Neuron (in vitro differentiated cells): Measurements from ENCODE around the gene SESN1.

ENCODE experiments used
- H2AFZ ChIP-seq: one replicate; pipeline ENCODE4 v1.6.1; 2013; ENCODE audit warnings: low read depth, mild to moderate bottlenecking, inconsistent platforms, low read length, moderate library complexity
- H3K27me3 ChIP-seq: one replicate; pipeline ENCODE4 v1.6.1; 2013; ENCODE audit warnings: low read length; ENCODE audit not compliant: insufficient read depth
- H3K36me3 ChIP-seq: one replicate; pipeline ENCODE4 v1.6.1; 2013; ENCODE audit warnings: low read length; ENCODE audit not compliant: insufficient read depth
- H3K4me1 ChIP-seq: one replicate; pipeline ENCODE4 v1.6.1; 2013; ENCODE audit warnings: low read length; ENCODE audit not compliant: insufficient read depth
- H3K4me3 ChIP-seq: 2 replicates; pipeline ENCODE4 v1.5.1; 2013; ENCODE audit warnings: mild to moderate bottlenecking, low read length, moderate library complexity
- H3K9me3 ChIP-seq: one replicate; pipeline ENCODE4 v1.6.1; 2013; ENCODE audit warnings: low read length

SESN1 gene

DNA sequence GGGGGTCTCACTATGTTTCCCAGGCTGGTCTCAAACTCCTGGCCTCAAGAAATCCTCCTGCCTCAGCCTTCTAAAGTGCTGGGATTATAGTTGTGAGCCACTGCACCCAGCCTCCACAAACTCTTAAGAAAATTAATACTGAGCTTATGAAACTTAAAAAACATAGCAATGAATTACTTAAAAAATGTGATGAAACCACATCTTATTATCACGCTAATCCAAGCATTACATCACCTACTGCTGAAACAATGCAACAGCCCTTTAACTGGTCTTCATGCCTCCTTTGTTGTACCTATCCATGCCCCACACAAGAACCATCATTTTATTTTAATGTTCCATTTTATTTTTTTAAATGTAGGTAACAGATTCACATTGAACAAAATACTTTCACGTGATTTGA is 24.9 kb downstream of the SESN1 start:
- Histone ChIP-seq H3K4me3 (no peak overlapping the region), H3K9me3 (no peaks in the 10 kb centered on the region), H3K36me3 (no peaks in the 10 kb centered on the region), H3K4me1 (no peaks in the 10 kb centered on the region), H2AFZ (no peak overlapping the region), H3K27me3 (no peaks in the 10 kb centered on the region)

DNA sequence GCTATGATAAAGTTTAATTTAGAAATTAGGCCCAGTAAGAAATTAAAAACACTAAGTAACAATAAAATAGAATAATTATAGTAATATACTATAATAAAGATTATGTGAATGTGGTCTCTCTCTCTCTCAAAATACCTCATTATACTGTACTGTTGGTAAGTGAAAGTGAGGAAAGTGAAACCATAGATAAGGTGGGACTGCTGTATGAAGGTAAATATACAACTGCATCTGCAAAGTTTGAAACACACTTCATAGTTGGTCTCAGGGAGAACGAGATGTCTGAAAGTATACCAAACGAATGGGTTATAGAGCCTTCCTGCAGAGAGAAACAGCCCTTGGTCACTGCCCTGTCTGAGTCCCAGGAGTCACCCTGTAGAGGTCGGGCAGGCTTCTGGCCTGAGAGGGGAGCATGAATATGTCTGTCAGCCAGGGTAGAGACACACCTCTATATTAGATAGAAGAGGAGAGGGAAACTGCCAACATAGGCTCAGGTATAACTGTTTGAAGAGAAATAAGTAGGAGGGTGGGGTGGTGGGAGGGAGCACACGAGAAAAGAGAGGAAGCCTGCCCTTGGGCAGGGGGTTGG is 31.8 kb downstream of the SESN1 start:
- Histone ChIP-seq H2AFZ (no peak overlapping the region), H3K4me3 (no peak overlapping the region), H3K27me3 (no peaks in the 10 kb centered on the region), H3K9me3 (no peaks in the 10 kb centered on the region), H3K4me1 (peaks cover 15% of the 10 kb centered on the region), H3K36me3 (no peaks in the 10 kb centered on the region)

DNA sequence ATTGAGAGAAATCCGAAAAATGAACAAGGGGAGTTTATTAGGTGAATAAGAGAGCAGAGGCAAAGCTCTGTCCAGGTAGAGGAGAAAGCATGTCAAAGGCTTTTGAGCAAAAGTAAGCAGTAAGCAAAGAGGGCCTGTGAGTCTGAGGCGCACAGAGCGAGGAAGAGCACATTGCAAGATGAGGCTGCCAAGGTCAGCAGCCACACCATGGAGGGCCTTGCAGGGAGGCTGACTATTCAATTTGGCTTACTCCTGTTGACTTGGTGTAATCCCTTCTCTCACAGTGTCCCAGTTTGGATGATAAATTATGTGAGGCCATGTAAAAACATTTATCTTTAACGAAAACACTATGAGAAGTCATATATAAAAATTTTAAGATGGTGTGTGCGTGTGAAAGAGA is 32.4 kb downstream of the SESN1 start:
- Histone ChIP-seq H3K4me3 (no peak overlapping the region), H3K27me3 (no peaks in the 10 kb centered on the region), H2AFZ (no peak overlapping the region), H3K9me3 (no peaks in the 10 kb centered on the region), H3K4me1 (peaks cover 15% of the 10 kb centered on the region), H3K36me3 (no peaks in the 10 kb centered on the region)

DNA sequence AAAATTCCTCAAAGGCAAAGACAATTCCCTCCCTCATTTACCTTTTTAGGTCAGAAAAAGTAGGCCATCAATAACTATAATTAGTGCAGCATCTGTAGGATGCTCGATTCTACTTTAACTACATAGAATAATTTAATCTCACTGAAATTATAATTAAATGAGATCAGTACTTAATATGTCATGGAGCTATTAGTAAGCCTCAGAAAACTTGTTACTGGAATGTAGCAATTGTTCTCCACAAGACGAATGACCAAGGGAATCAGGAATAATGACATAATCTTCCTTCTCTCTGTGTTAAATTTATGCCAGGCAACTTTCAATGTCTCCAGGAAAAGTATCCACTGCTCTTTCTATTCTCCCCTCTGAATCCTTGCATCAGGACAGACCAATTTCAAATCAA is 34.1 kb downstream of the SESN1 start:
- Histone ChIP-seq H2AFZ (no peak overlapping the region), H3K9me3 (no peaks in the 10 kb centered on the region), H3K4me1 (peaks cover 15% of the 10 kb centered on the region), H3K36me3 (no peaks in the 10 kb centered on the region), H3K4me3 (no peak overlapping the region), H3K27me3 (no peaks in the 10 kb centered on the region)

DNA sequence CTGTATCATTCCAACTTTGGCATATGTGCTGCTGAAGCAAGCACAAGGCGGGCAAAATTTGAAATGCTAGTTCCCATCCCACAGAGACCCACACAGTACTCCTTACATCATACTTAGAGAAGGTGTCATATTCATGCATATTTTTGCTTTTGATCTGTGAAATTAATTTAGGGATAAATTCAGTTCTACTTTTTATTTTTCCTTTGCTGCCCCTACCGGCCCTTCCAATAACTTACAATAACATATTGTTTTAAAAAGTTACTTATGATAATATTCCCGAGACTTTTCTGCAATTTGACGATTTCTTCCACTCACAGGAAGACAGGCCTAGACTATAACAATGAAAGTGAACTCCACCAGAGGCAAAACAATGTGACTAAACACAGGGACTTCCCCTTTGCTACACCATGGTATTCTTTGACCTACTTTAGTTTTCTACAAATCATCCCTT is 35.0 kb downstream of the SESN1 start:
- no peaks in the 10 kb centered on the region for H3K9me3 ChIP-seq
- no peak overlapping the region for H3K4me3 ChIP-seq
- no peaks in the 10 kb centered on the region for H3K36me3 ChIP-seq
- H2AFZ ChIP-seq, result no peak overlapping the region
- H3K4me1 ChIP-seq, result peaks cover 15% of the 10 kb centered on the region
- H3K27me3 ChIP-seq, result no peaks in the 10 kb centered on the region

DNA sequence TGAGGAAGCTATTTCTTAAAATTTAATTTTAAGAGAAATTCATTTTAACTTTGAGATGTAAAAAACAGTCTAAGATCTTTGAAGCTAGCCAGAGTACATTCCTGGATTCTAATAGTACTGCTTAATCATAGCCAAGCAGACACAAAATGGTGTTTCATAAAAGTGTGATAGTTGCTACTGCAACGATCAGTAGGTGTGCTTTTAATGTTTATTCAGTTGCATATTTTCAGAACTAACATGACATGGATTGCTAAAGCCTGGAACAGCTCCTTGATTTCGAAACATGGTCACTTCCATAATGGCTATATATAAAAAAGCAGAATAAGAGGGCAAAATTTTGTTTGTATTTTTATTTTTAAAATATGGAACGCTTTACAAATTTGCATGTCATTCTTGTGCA is 35.5 kb downstream of the SESN1 start:
- no peaks in the 10 kb centered on the region for H3K9me3 ChIP-seq
- H3K36me3 ChIP-seq, result no peaks in the 10 kb centered on the region
- H3K4me1 ChIP-seq, result peaks cover 15% of the 10 kb centered on the region
- H3K4me3 ChIP-seq, result no peak overlapping the region
- no peaks in the 10 kb centered on the region for H3K27me3 ChIP-seq
- no peak overlapping the region for H2AFZ ChIP-seq

- no peak overlapping the region for H3K4me3 ChIP-seq
- H2AFZ ChIP-seq, result no peak overlapping the region
- H3K27me3 ChIP-seq, result no peaks in the 10 kb centered on the region
- H3K4me1 ChIP-seq, result peaks cover 16% of the 10 kb centered on the region
- no peaks in the 10 kb centered on the region for H3K9me3 ChIP-seq
- no peaks in the 10 kb centered on the region for H3K36me3 ChIP-seq
Observed at GRCh38 chr6:109058620-109059019, 36.0 kb downstream of the SESN1 start.

GRCh38 chr6:109056661-109057060 is 38.0 kb downstream of the SESN1 start:
- peaks cover 19% of the 10 kb centered on the region for H3K4me1 ChIP-seq
- H3K36me3 ChIP-seq, result no peaks in the 10 kb centered on the region
- no peaks in the 10 kb centered on the region for H3K9me3 ChIP-seq
- no peak overlapping the region for H3K4me3 ChIP-seq
- H3K27me3 ChIP-seq, result no peaks in the 10 kb centered on the region
- H2AFZ ChIP-seq, result no peak overlapping the region

DNA sequence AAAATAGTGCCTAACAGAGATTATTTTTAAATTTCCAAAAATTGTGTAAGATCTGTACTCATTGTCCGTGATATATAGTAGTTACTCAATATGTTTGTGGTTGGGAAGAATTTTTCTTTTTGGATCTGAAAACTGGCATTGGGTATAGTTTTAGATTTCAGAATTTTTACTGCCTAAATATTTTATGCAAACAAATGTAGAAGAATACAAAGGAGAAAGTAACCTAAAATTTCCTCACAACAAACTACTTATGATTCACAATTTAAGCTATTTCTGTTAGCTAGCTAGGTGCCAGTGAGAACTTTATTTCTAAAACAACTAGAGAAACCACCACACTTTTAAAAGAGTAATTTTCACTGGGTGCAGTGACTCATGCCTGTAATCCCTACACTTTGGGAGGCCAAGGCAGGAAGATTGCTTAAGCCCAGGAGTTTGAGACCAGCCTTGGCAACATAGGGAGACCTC is 38.8 kb downstream of the SESN1 start:
- Histone ChIP-seq H2AFZ (no peak overlapping the region), H3K27me3 (no peaks in the 10 kb centered on the region), H3K9me3 (no peaks in the 10 kb centered on the region), H3K4me1 (peaks cover 15% of the 10 kb centered on the region), H3K36me3 (no peaks in the 10 kb centered on the region), H3K4me3 (no peak overlapping the region)

- Histone ChIP-seq H3K4me1 (peaks cover 3% of the 10 kb centered on the region), H3K9me3 (no peaks in the 10 kb centered on the region), H2AFZ (no peak overlapping the region), H3K27me3 (no peaks in the 10 kb centered on the region), H3K36me3 (no peaks in the 10 kb centered on the region), H3K4me3 (no peak overlapping the region)
Observed at GRCh38 chr6:109053336-109053735, 41.3 kb downstream of the SESN1 start.

DNA sequence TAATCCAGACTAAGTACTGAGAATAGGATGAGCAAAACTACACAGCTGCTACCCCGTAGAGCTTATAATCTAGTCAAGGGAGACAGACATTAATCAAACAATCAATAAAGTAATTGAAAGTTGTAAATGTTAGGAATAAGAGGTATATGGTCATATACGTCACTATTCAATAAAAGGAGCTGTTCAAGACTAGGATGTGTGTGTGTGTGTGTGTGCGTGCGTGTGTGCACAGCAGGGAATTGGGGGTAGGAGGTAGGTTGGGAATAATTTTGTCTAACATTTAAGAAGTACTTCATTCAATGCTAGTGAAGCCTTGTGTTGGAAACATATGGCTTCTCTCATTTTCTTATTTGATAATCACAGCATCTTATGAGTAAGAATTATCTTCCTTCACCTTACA is 41.8 kb downstream of the SESN1 start:
- H3K9me3 ChIP-seq, result no peaks in the 10 kb centered on the region
- H3K36me3 ChIP-seq, result no peaks in the 10 kb centered on the region
- no peaks in the 10 kb centered on the region for H3K27me3 ChIP-seq
- H2AFZ ChIP-seq, result no peak overlapping the region
- peaks cover 3% of the 10 kb centered on the region for H3K4me1 ChIP-seq
- H3K4me3 ChIP-seq, result no peak overlapping the region

- Histone ChIP-seq H3K9me3 (no peaks in the 10 kb centered on the region), H3K4me3 (no peak overlapping the region), H2AFZ (no peak overlapping the region), H3K27me3 (no peaks in the 10 kb centered on the region), H3K4me1 (peaks cover 3% of the 10 kb centered on the region), H3K36me3 (no peaks in the 10 kb centered on the region)
Observed at GRCh38 chr6:109052018-109052651, 42.5 kb downstream of the SESN1 start.

DNA sequence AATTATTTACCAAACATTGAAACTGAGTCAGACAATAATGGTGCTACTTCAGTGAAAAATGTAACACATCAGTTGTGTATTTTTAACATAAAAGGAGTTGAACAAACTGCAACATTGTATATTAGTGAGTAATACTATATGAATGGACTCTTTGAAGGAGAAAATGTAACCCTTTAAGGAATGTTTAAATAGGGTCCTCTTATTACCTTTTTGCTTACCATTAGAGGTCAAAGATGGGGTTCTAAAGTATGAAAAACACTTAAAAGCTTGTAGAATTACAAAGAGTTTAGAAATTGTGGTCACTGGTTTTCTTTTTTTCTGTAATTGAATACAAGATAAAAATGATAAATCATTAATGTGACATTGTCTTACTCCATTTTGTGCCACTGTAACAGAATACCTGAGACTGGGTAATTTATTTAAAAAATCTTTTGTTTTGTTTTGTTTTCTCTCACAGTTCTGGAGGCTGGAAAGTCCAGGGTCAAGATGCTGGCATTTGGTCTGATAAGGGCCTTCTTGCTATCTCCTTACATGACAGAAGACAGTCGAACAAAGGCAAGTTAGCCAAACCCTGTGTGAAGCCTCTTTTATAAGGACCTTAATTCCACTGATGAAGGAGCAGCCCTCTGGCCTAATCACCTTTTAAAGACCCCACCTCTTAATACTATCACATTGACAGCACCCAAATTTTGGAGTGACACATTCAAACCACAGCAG is 43.2 kb downstream of the SESN1 start:
- Histone ChIP-seq H3K4me1 (peaks cover 3% of the 10 kb centered on the region), H2AFZ (no peak overlapping the region), H3K27me3 (no peaks in the 10 kb centered on the region), H3K4me3 (no peak overlapping the region), H3K9me3 (no peaks in the 10 kb centered on the region), H3K36me3 (no peaks in the 10 kb centered on the region)
